Muscle of leg (tissue), 11 donors: Measurements from ENCODE around the gene TBX3. TPM values are rescaled to one million over a fixed set of nuclear protein-coding genes. Genes with fewer than 3 reads are reported as not detected.
A peak's percentile ranks its signal among the peaks of the same experiment; 100 is the strongest.

Source experiments
- DNase-seq: peaks from one replicate; pipeline ENCODE4 v3.0.0; 2013
- H3K27ac ChIP-seq: one replicate; pipeline ENCODE4 v1.5.1; 2013; ENCODE audit warnings: mild to moderate bottlenecking, low read length, control low read depth
- H3K27me3 ChIP-seq: one replicate; pipeline ENCODE4 v1.6.1; 2013; ENCODE audit warnings: low read length; ENCODE audit not compliant: control insufficient read depth, insufficient read depth
- H3K36me3 ChIP-seq: one replicate; pipeline ENCODE4 v1.6.1; 2013; ENCODE audit warnings: low read length; ENCODE audit not compliant: control insufficient read depth, insufficient read depth
- H3K4me1 ChIP-seq: one replicate; pipeline ENCODE4 v1.6.1; 2013; ENCODE audit warnings: low read length; ENCODE audit not compliant: control insufficient read depth, insufficient read depth
- H3K4me3 ChIP-seq: one replicate; pipeline ENCODE4 v1.5.1; 2013; ENCODE audit warnings: low read length, control low read depth
- H3K9me3 ChIP-seq: replicated peaks from 2 replicates; pipeline ENCODE4 v1.6.1; 2013; ENCODE audit warnings: low read depth, low read length; ENCODE audit not compliant: control insufficient read depth
- WGBS: methylation state at CpG from one replicate; pipeline ENCODE4 v1.1.5; 2013; ENCODE audit warnings: missing lambda C conversion rate; ENCODE audit not compliant: insufficient coverage; 5-methylcytosine and 5-hydroxymethylcytosine counted together
- polyA plus RNA-seq, 8 donors: library from polyadenylated mRNA; unstranded; fragments of 120-200 nt; gene quantifications; one replicate each; pipeline versions ENCODE4 v1.2.1 to v1.2.3, GENCODE V29; 2013; ENCODE audit warnings: inconsistent platforms in 1 of 8, low replicate concordance in 1 of 8; ENCODE audit not compliant: insufficient read length in 8 of 8, insufficient read depth in 1 of 8
- total RNA-seq: library from RNA; stranded (reverse); fragments of 120-200 nt; gene quantifications from one replicate; pipeline ENCODE4 v1.2.4, GENCODE V29; 2013

TBX3 gene
- total and polyA plus RNA-seq, 9 donors: 16.6 to 33.8 (median 26.0) TPM

- WGBS: 28% methylated on average over 24 of the region's 33 CpGs
- peaks cover 78% of the 10 kb centered on the region for H3K27me3 ChIP-seq
These were observed 14.3 kb downstream of the TBX3 start for GRCh38 chr12:114669401-114670290.

GRCh38 chr12:114668886-114669288 is 15.1 kb downstream of the TBX3 start:
- no peaks in the 10 kb centered on the region for H3K9me3 ChIP-seq
- peaks cover 44% of the 10 kb centered on the region for H3K4me1 ChIP-seq
- peak overlapping the region; percentile 71 for H3K27ac ChIP-seq
- no peak for DNase-seq
- H3K36me3 ChIP-seq: peaks cover 21% of the 10 kb centered on the region
- peak overlapping the region; percentile 50 for H3K4me3 ChIP-seq
- no CpG with 5 or more reads among the region's 20 CpGs for WGBS
- peaks cover 81% of the 10 kb centered on the region for H3K27me3 ChIP-seq

More at GRCh38 chr12:114669401-114670290, 14.3 kb downstream of the TBX3 start:
- H3K9me3 ChIP-seq: no peaks in the 10 kb centered on the region
- DNase-seq: no peak
- H3K27ac ChIP-seq: peak overlapping the region; percentile 71
- H3K4me3 ChIP-seq: no peak overlapping the region
- H3K36me3 ChIP-seq: peaks cover 26% of the 10 kb centered on the region
- peaks cover 46% of the 10 kb centered on the region for H3K4me1 ChIP-seq

GRCh38 chr12:114668151-114668885 is 15.7 kb downstream of the TBX3 start:
- peaks cover 40% of the 10 kb centered on the region for H3K4me1 ChIP-seq
- DNase-seq: peak; percentile 91
- no peaks in the 10 kb centered on the region for H3K9me3 ChIP-seq
- H3K36me3 ChIP-seq: peaks cover 15% of the 10 kb centered on the region
- H3K27me3 ChIP-seq: peaks cover 81% of the 10 kb centered on the region
- H3K4me3 ChIP-seq: peak overlapping the region; percentile 50
- peak overlapping the region; percentile 51 for H3K27ac ChIP-seq
- under 1% methylated on average over 28 of the region's 46 CpGs for WGBS

GRCh38 chr12:114667669-114668150 is 16.3 kb downstream of the TBX3 start:
- Histone ChIP-seq H3K4me3 (peak overlapping the region; percentile 50), H3K9me3 (no peaks in the 10 kb centered on the region), H3K27me3 (peaks cover 81% of the 10 kb centered on the region), H3K27ac (peak overlapping the region; percentile 51), H3K36me3 (peaks cover 10% of the 10 kb centered on the region), H3K4me1 (peaks cover 34% of the 10 kb centered on the region)
- DNase-seq: no peak
- 26% methylated on average over 16 of the region's 16 CpGs for WGBS

GRCh38 chr12:114666746-114667668 is 17.0 kb downstream of the TBX3 start:
- Histone ChIP-seq H3K4me1 (peaks cover 28% of the 10 kb centered on the region), H3K4me3 (no peak overlapping the region), H3K36me3 (peaks cover 5% of the 10 kb centered on the region), H3K9me3 (no peaks in the 10 kb centered on the region), H3K27ac (no peak overlapping the region), H3K27me3 (peaks cover 80% of the 10 kb centered on the region)
- DNase-seq: no peak
- WGBS: 59% methylated on average over 52 of the region's 53 CpGs

GRCh38 chr12:114665411-114666260 is 18.3 kb downstream of the TBX3 start:
- DNase-seq: no peak
- no peak overlapping the region for H3K27ac ChIP-seq
- 31% methylated on average over 35 of the region's 54 CpGs for WGBS
- H3K36me3 ChIP-seq: no peaks in the 10 kb centered on the region
- H3K4me1 ChIP-seq: peaks cover 22% of the 10 kb centered on the region
- no peaks in the 10 kb centered on the region for H3K9me3 ChIP-seq
- H3K27me3 ChIP-seq: peaks cover 74% of the 10 kb centered on the region
- H3K4me3 ChIP-seq: no peak overlapping the region

GRCh38 chr12:114664651-114665320 is 19.2 kb downstream of the TBX3 start:
- no peak for DNase-seq
- 24% methylated on average over 31 of the region's 47 CpGs for WGBS
- H3K27ac ChIP-seq: no peak overlapping the region
- H3K27me3 ChIP-seq: peaks cover 78% of the 10 kb centered on the region
- no peaks in the 10 kb centered on the region for H3K9me3 ChIP-seq
- H3K36me3 ChIP-seq: no peaks in the 10 kb centered on the region
- H3K4me3 ChIP-seq: no peak overlapping the region
- peaks cover 22% of the 10 kb centered on the region for H3K4me1 ChIP-seq

- Histone ChIP-seq H3K36me3 (no peaks in the 10 kb centered on the region), H3K9me3 (no peaks in the 10 kb centered on the region), H3K27ac (no peak overlapping the region), H3K4me1 (peaks cover 10% of the 10 kb centered on the region), H3K27me3 (peaks cover 59% of the 10 kb centered on the region), H3K4me3 (no peak overlapping the region)
- DNase-seq: peak; percentile 76
- 0% methylated on average over 2 of the region's 3 CpGs for WGBS
These were observed 21.3 kb downstream of the TBX3 start for GRCh38 chr12:114662512-114663177.
